ENCODE measurements around the gene DUS2. TPM values are rescaled to one million over a fixed set of nuclear protein-coding genes. Genes with fewer than 3 reads are reported as not detected.
A peak's percentile ranks its signal among the peaks of the same experiment; 100 is the strongest.

DUS2 gene
- total and polyA plus RNA-seq, 2 of the 8 experiments (the other 6 are each of a cell fraction or from before 2014, with no cell fraction given) = 17.2 to 27.0 TPM

GRCh38 chr16:68083239-68083781, 60.2 kb downstream of the DUS2 start:
- Histone ChIP-seq H4K8ac (ENCODE audit: extremely low read depth, insufficient read depth, low read length) (no peak overlapping the region), H3K56ac (replicated peaks; ENCODE audit: insufficient read length, low read depth, low read length) (no peak overlapping the region), H2BK120ac (replicated peaks; ENCODE audit: low read depth, low read length) (no peak overlapping the region), H2BK5ac (ENCODE audit: low read depth, low read length) (no peak overlapping the region), H4K20me1 (replicated peaks in 1 of 2; ENCODE audit: control insufficient read depth in 1 of 2, insufficient read depth in 2 of 2, low read length in 2 of 2) (peaks cover 2 to 4% of the 10 kb centered on the region in 2 experiments), H3K23me2 (ENCODE audit: low read depth, low read length) (peaks cover 10% of the 10 kb centered on the region), H2BK12ac (ENCODE audit: low read depth, low read length) (no peak overlapping the region), H3K4me3 (ENCODE audit: extremely low read depth in 1 of 4, insufficient read depth in 2 of 4, low read depth in 3 of 4, low read length in 4 of 4) (peak overlapping the region; percentile 57 to 91 (median 83); a peak in 6 of 8 replicates), H3K9me3 (ENCODE audit: insufficient read depth in 2 of 2, low read depth in 1 of 2, low read length in 1 of 2) (no peaks in the 10 kb centered on the region), H4K5ac (ENCODE audit: insufficient read length, low read depth, low read length) (no peak overlapping the region), H3K79me1 (ENCODE audit: low read depth, low read length) (peaks cover 4% of the 10 kb centered on the region; the same call in 1 of the 2 replicates), H2AK5ac (ENCODE audit: low read depth, low read length) (no peak overlapping the region), H3K36me3 (ENCODE audit: control insufficient read depth in 2 of 4, insufficient read depth in 4 of 4, low read length in 3 of 4) (peaks cover 0 to 6% (median 2%) of the 10 kb centered on the region in 4 experiments; a peak in 4 of 8 replicates), H3K27me3 (replicated peaks in 1 of 4; ENCODE audit: control insufficient read depth in 3 of 4, extremely low read depth in 1 of 4, insufficient read depth in 3 of 4, low read length in 3 of 4) (no peaks in the 10 kb centered on the region), H4K91ac (replicated peaks; ENCODE audit: insufficient read length, low read length) (no peak overlapping the region), H2BK20ac (ENCODE audit: low read length) (no peak overlapping the region), H3K18ac (ENCODE audit: extremely low read depth, low read length) (no peak overlapping the region), H3K4ac (replicated peaks; ENCODE audit: insufficient read length, low read depth, low read length) (no peak overlapping the region), H3K79me2 (ENCODE audit: control insufficient read depth in 1 of 2, insufficient read depth in 2 of 2, low read length in 2 of 2) (peaks cover 0 to 25% of the 10 kb centered on the region in 2 experiments; a peak in 2 of 4 replicates), H3K23ac (ENCODE audit: insufficient read length) (no peak overlapping the region), H3K4me2 (ENCODE audit: insufficient read depth in 1 of 2, low read depth in 2 of 2, low read length in 2 of 2) (peak overlapping the region; percentile 85 to 87), H2AFZ (ENCODE audit: low read length) (no peak overlapping the region), H3K27ac (ENCODE audit: low read depth, low read length) (no peak overlapping the region), H3K4me1 (replicated peaks in 1 of 4; ENCODE audit: control insufficient read depth in 3 of 4, insufficient read depth in 4 of 4, low read length in 3 of 4) (peaks cover 0 to 11% (median 6%) of the 10 kb centered on the region in 4 experiments; a peak in 6 of 7 replicates), H3K14ac (ENCODE audit: insufficient read length) (no peak overlapping the region), H2BK15ac (ENCODE audit: low read length) (no peak overlapping the region), H3K9ac (replicated peaks in 1 of 4; ENCODE audit: extremely low read depth in 1 of 4, low read depth in 3 of 4, low read length in 3 of 4) (peak overlapping the region in 2 of 4 experiments; percentile 2 to 26; a peak in 4 of 7 replicates)
- DNase-seq (ENCODE audit: low read depth in 1 of 2, low spot score in 2 of 2) (peak in 1 of 2 experiments; percentile 43), FAIRE-seq (no peak)
- POLR2A ChIA-PET (ENCODE audit: partially characterized antibody) = interaction anchor here (0.6 to 3.6 kb wide), 14 partner anchors 8 to 655 kb away, joined by 3 to 61 read pairs (median 6); partner anchors contain the start of genes DDX28, DUS2 and ESRP2
- CTCF ChIA-PET (ENCODE audit: partially characterized antibody) = interaction anchor here (0.6 to 4.1 kb wide), 26 partner anchors 8 to 897 kb away, joined by 3 to 32 read pairs (median 4); no protein-coding TSS in a partner anchor
- TF ChIP-seq BCL11A (IDR thresholded peaks at IDR 0.05; ENCODE audit: low read depth in 2 of 2, low read length in 2 of 2) (no peak), YY1 (IDR thresholded peaks at IDR 0.05; ENCODE audit: low read depth, low read length) (no peak), TBP (IDR thresholded peaks at IDR 0.05; ENCODE audit: low read depth, low read length) (no peak), HDAC2 (IDR thresholded peaks at IDR 0.05; ENCODE audit: borderline replicate concordance in 1 of 2, low read depth in 2 of 2, low read length in 2 of 2) (no peak), RBBP5 (IDR thresholded peaks at IDR 0.05; ENCODE audit: borderline replicate concordance, low read depth, low read length) (no peak), MAFK (IDR thresholded peaks at IDR 0.05; ENCODE audit: low read depth, low read length) (no peak), CBX8 (IDR thresholded peaks at IDR 0.05; ENCODE audit: borderline replicate concordance, low read depth, low read length) (no peak)
- WGBS, 2 experiments (ENCODE audit: extremely low coverage in 1 of 2, insufficient coverage in 1 of 2, insufficient read length in 1 of 2, insufficient replicate concordance in 2 of 2, low coverage in 1 of 2, low lambda C conversion rate in 2 of 2, missing lambda C conversion rate in 1 of 2) = 84% methylated on average over 4 of the region's 4 CpGs; no CpG with 5 or more reads in 1 of the 2 experiments

Measured in H1 (cell line).